B cell (primary cell): ENCODE data around the gene GATA1. TPM values are rescaled to one million over a fixed set of nuclear protein-coding genes. Genes with fewer than 3 reads are reported as not detected.
A peak's percentile ranks its signal among the peaks of the same experiment; 100 is the strongest.

ENCODE experiments used
- ATAC-seq: fragments of 200-7000 bp; cut with Tn5 transposase; one replicate; pipeline ENCODE4 v1.10.0; 2021; ENCODE audit warnings: low read depth, mild to moderate bottlenecking, moderate number of reproducible peaks, moderate library complexity
- CTCF ChIA-PET: fragments of 350-600 bp; sonication (Branson Sonifier 250); formaldehyde crosslinking; loops from one replicate; lab custom pipeline; 2021; ENCODE audit warnings: antibody characterized with exemption, inconsistent platforms; lab: Charles Lee
- POLR2A ChIA-PET: fragments of 350-600 bp; sonication (Branson Sonifier 250); formaldehyde crosslinking; loops from one replicate; lab custom pipeline; 2021; ENCODE audit warnings: antibody characterized with exemption; lab: Charles Lee
- DNase-seq: peaks from one replicate; pipeline ENCODE4 v3.0.0; 2013
- H2AFZ ChIP-seq: 2 replicates; pipeline ENCODE4 v1.6.1; 2012; ENCODE audit warnings: mild to moderate bottlenecking, low read depth, low read length; ENCODE audit not compliant: insufficient read depth, poor library complexity, severe bottlenecking
- H3K27ac ChIP-seq, 2 donors: 1 replicate in 1 of 2; 2 replicates in 1 of 2; pipeline ENCODE4 v1.5.1; 2012 to 2013; ENCODE audit warnings: low read length in 2 of 2, mild to moderate bottlenecking in 2 of 2, moderate library complexity in 1 of 2
- H3K27me3 ChIP-seq, 4 experiments: fragments of 200-600 bp in 1 of 4; sonication (generic) in 1 of 4; replicated peaks in 1 of 4; 1 replicate in 2 of 4; 2 replicates in 2 of 4; pipeline versions ENCODE4 v1.6.1 to v1.7.0; 2013 to 2016; ENCODE audit warnings: low read length in 3 of 4, mild to moderate bottlenecking in 2 of 4, mixed read lengths in 1 of 4, moderate library complexity in 1 of 4; ENCODE audit not compliant: insufficient read depth in 4 of 4, control insufficient read depth in 3 of 4; ENCODE audit errors: control extremely low read depth in 1 of 4
- H3K36me3 ChIP-seq, 2 experiments: replicated peaks in 1 of 2; 1 replicate in 1 of 2; 2 replicates in 1 of 2; pipeline versions ENCODE4 v1.6.1 to v1.7.1; 2013; ENCODE audit warnings: low read length in 1 of 2; ENCODE audit not compliant: insufficient read depth in 2 of 2, control insufficient read depth in 1 of 2; ENCODE audit errors: control extremely low read depth in 1 of 2, extremely low read depth in 1 of 2
- H3K4me1 ChIP-seq, 2 donors: fragments of 200-600 bp in 1 of 2; sonication (generic) in 1 of 2; 1 replicate in 1 of 2; 2 replicates in 1 of 2; pipeline versions ENCODE4 v1.5.1 to v1.6.1; 2013 to 2017; ENCODE audit warnings: low read length in 2 of 2; ENCODE audit not compliant: control insufficient read depth in 2 of 2, insufficient read depth in 2 of 2
- H3K4me2 ChIP-seq: replicated peaks from 2 replicates; pipeline ENCODE3; 2012; ENCODE audit warnings: mild to moderate bottlenecking, low read depth, low read length; ENCODE audit not compliant: poor library complexity, severe bottlenecking
- H3K4me3 ChIP-seq, 5 experiments: fragments of 200-600 bp in 1 of 5; sonication (generic) in 1 of 5; 1 replicate in 3 of 5; 2 replicates in 2 of 5; pipeline versions ENCODE4 v1.5.1 to v1.7.0; 2011 to 2016; ENCODE audit warnings: low read length in 4 of 5, mild to moderate bottlenecking in 4 of 5, low read depth in 2 of 5, control low read depth in 1 of 5, moderate library complexity in 1 of 5; ENCODE audit not compliant: insufficient read depth in 1 of 5; ENCODE audit errors: control extremely low read depth in 1 of 5, extremely low read depth in 1 of 5
- H3K79me2 ChIP-seq: fragments of 200-600 bp; sonication (generic); one replicate; pipeline ENCODE4 v1.6.0; 2016; ENCODE audit warnings: low read length; ENCODE audit not compliant: control insufficient read depth, insufficient read depth
- H3K9ac ChIP-seq: fragments of 200-600 bp; sonication (generic); 2 replicates; pipeline ENCODE4 v1.6.1; 2017; ENCODE audit warnings: mild to moderate bottlenecking, low read length, moderate library complexity
- H3K9me3 ChIP-seq, 3 donors: one replicate each; pipeline versions ENCODE4 v1.6.1 to v1.7.1; 2013; ENCODE audit warnings: low read length in 2 of 3; ENCODE audit not compliant: control insufficient read depth in 2 of 3, insufficient read depth in 1 of 3; ENCODE audit errors: control extremely low read depth in 1 of 3
- H4K20me1 ChIP-seq: 2 replicates; pipeline ENCODE4 v1.6.0; 2012; ENCODE audit warnings: mild to moderate bottlenecking, low read length; ENCODE audit not compliant: insufficient read depth, control insufficient read depth, poor library complexity, severe bottlenecking
- H3K27ac Mint-ChIP-seq: one replicate; pipeline ENCODE4 v1.8.0; 2021; ENCODE audit warnings: mixed read lengths
- H3K27me3 Mint-ChIP-seq: one replicate; pipeline ENCODE4 v1.8.0; 2021; ENCODE audit warnings: mixed read lengths
- H3K4me1 Mint-ChIP-seq: one replicate; pipeline ENCODE4 v1.8.0; 2021; ENCODE audit warnings: mixed read lengths
- H3K4me3 Mint-ChIP-seq: one replicate; pipeline ENCODE4 v1.8.0; 2021; ENCODE audit warnings: mixed read lengths
- H3K9me3 Mint-ChIP-seq: one replicate; pipeline ENCODE4 v1.8.0; 2022; ENCODE audit warnings: mixed read lengths; ENCODE audit not compliant: insufficient read depth
- CTCF ChIP-seq: fragments of 200-600 bp; IDR thresholded peaks from one replicate; pipeline ENCODE4 v1.8.0; 2022; ENCODE audit warnings: antibody characterized with exemption, mild to moderate bottlenecking
- EZH2 ChIP-seq: IDR thresholded peaks from 2 replicates; pipeline ENCODE4 v1.6.1; 2012; ENCODE audit warnings: borderline replicate concordance, low read depth, mild to moderate bottlenecking, moderate library complexity, low read length; ENCODE audit not compliant: insufficient read depth, poor library complexity, severe bottlenecking
- WGBS: methylation state at CpG from one replicate; pipeline ENCODE4 v1.1.5; 2013; ENCODE audit warnings: missing lambda C conversion rate; ENCODE audit not compliant: insufficient coverage; 5-methylcytosine and 5-hydroxymethylcytosine counted together
- intact Hi-C: fragments of 100-400 bp; cut with micrococcal nuclease; formaldehyde crosslinking; loops from one replicate; pipeline ENCODE4 v1.10.0; 2022
- polyA plus RNA-seq: library from polyadenylated mRNA; depleted of rRNA; stranded (reverse); fragments of >200 nt; gene quantifications from 2 replicates; pipeline ENCODE4 v1.2.3, GENCODE V29; 2012
- total RNA-seq, 2 donors: library from RNA; stranded (reverse); fragments of 120-200 nt in 1 of 2; gene quantifications; 1 replicate in 1 of 2; 2 replicates in 1 of 2; pipeline versions ENCODE4 v1.2.3 to v1.2.4, GENCODE V29; 2013 to 2022

Gene GATA1
- total and polyA plus RNA-seq, 2 donors (not counting 1 experiment from before 2014, with no cell fraction given) = not detected

GRCh38 chrX:48835524-48836329 lies 49.3 kb downstream of the GATA1 start, which contains the start of gene PCSK1N:
Gene PCSK1N (minus strand): TSS chrX:48835610. CDS start chrX:48835532, 78 bp downstream.
- Mint-ChIP-seq H3K4me3 (peak within 1 kb of the TSS; percentile 68), H3K27ac (no peak within 1 kb of the TSS), H3K27me3 (peaks cover 34% of the 10 kb centered on the region), H3K4me1 (peaks cover 10% of the 10 kb centered on the region), H3K9me3 (no peaks in the 10 kb centered on the region)
- no peak for ATAC-seq
- ChIA-PET POLR2A (interaction anchor here (0.6 kb wide), 1 partner anchor 194 kb away, joined by 9 read pairs; no protein-coding TSS in a partner anchor), CTCF (no interaction called here)
- Histone ChIP-seq H3K36me3 (no peaks in the 10 kb centered on the region), H3K9ac (no peak within 1 kb of the TSS), H2AFZ (peak within 1 kb of the TSS; percentile 17), H3K4me3 (peak within 1 kb of the TSS in 2 of 5 experiments; percentile 8 to 9), H3K27me3 (peaks cover 0 to 24% (median 3%) of the 10 kb centered on the region in 4 experiments), H3K4me1 (peaks cover 7 to 8% of the 10 kb centered on the region in 2 donors), H3K4me2 (peak within 1 kb of the TSS; percentile 50), H3K9me3 (no peaks in the 10 kb centered on the region), H4K20me1 (no peaks in the 10 kb centered on the region), H3K27ac (no peak within 1 kb of the TSS), H3K79me2 (no peaks in the 10 kb centered on the region)
- DNase-seq = peak; percentile 20
- TF ChIP-seq CTCF (no peak), EZH2 (no peak)
- WGBS = 42% methylated on average over 5 of the region's 35 CpGs
- intact Hi-C loops = no loop called here

GRCh38 chrX:48839686-48840085 lies 53.3 kb downstream of the GATA1 start:
- DNase-seq (no peak), ATAC-seq (no peak)
- Histone ChIP-seq H3K79me2 (no peaks in the 10 kb centered on the region), H3K4me2 (no peak overlapping the region), H3K27ac (no peak overlapping the region), H3K9me3 (no peaks in the 10 kb centered on the region), H3K9ac (no peak overlapping the region), H3K4me3 (no peak overlapping the region), H3K27me3 (peaks cover 0 to 4% (median 0%) of the 10 kb centered on the region in 4 experiments), H4K20me1 (no peaks in the 10 kb centered on the region), H3K4me1 (peaks cover 3 to 4% of the 10 kb centered on the region in 2 donors), H3K36me3 (no peaks in the 10 kb centered on the region), H2AFZ (no peak overlapping the region)
- no peak overlapping the region for H3K4me3 Mint-ChIP-seq
- POLR2A ChIA-PET = no interaction called here
- H3K4me1 Mint-ChIP-seq = peaks cover 4% of the 10 kb centered on the region
- 90% methylated on average over 2 of the region's 10 CpGs for WGBS
- H3K27ac Mint-ChIP-seq = no peak overlapping the region
- peaks cover 17% of the 10 kb centered on the region for H3K27me3 Mint-ChIP-seq
- H3K9me3 Mint-ChIP-seq = no peaks in the 10 kb centered on the region
- CTCF ChIA-PET = no interaction called here
- TF ChIP-seq CTCF = no peak
- no peak for TF ChIP-seq EZH2
- intact Hi-C loops = no loop called here
